NK-92 (cell line): ENCODE measurements around the gene SPTBN1.

ENCODE experiments used
- DNase-seq: peaks from one replicate; lab custom pipeline; 2025; ENCODE audit not compliant: unreplicated experiment; lab: John Stamatoyannopoulos, UW

The SPTBN1 gene

GRCh38 chr2:54603796-54604195, 147.7 kb downstream of the SPTBN1 start:
- no peak for DNase-seq

- no peak for DNase-seq
These were observed 148.7 kb downstream of the SPTBN1 start for GRCh38 chr2:54604871-54605270.

DNA sequence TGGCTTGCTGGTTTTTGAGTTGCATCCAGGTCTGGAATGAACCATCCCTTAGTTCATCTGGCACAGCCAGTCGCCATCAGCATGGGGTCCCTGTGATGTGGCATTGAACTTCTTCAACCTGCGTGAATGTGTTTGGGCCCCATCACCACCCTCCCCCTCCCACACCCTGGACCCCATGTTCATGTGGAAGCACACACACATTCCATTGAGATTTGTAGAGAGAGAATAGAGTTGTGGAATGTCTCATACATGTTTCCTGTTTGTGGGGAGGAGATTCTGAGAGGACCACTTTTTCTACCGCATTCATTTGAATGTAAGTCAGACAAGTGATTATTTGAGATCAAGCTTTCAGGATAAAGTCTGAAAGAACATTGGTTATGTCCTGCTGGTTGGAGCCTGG, 149.7 kb downstream of the SPTBN1 start:
- DNase-seq, result no peak

DNA sequence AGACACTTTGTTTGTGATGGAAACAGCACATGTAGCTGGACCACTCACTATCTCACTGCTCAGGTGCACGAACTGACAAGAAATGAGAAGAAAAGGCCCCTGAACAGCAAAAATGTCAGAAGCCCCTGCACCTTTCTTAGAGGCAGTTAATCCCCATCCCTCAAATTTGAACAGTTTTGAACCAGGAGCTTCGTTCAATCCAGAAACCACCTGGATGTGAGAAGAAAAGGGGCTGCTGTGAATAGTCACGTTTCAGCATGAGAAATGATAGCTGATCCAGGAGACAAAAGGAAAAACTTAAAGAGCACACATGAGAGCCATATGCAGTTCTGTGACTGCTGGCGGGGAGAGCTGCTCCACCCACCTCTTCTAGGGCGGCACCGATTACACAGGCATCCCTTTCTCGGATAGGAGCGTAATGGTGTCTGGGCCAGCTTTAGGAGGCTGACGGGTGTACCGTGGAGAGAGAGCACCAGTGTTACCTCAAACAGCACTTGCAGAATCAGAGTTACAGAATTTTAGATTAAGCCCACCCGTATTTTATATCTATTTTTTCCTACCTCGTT, 150.3 kb downstream of the SPTBN1 start:
- no peak for DNase-seq

DNA sequence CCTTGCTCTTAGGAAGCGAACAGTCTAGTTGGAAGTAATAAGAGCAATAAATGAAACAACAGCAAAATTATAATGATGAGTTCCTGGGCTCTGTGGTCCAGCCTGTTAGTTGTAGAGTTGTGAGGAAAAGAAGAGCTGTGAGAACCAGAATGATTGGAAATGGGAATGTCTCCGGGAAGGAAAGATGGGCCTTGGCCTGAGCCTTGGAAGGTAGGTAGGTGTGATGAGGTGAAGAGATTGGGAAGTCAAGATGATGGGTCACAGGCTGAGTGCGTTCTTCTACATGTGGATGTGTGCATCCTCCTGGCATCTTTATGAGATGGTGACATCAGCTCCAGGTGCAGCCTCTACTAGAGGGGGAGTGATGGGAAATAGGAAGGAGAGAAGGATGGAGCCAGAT, 152.1 kb downstream of the SPTBN1 start:
- no peak for DNase-seq

DNA sequence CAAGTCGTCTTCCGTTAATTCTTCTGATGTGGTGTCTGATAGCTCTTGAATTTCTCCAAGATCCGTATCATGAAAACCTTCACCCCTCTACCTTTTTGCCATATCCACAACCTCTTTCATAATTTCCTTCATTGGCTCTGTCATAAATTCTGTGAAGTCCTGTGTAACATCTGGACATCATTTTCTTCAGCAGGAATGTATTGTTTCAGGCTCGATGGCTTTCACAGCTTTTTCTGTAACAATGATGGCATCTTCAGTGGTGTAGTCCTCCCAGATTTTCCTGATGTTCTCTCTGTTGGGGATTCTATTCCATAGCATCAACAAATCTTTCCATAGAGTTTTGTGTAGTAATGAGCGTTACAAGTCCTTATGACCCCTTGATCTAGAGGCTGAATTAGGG, 153.1 kb downstream of the SPTBN1 start:
- DNase-seq, result no peak

DNA sequence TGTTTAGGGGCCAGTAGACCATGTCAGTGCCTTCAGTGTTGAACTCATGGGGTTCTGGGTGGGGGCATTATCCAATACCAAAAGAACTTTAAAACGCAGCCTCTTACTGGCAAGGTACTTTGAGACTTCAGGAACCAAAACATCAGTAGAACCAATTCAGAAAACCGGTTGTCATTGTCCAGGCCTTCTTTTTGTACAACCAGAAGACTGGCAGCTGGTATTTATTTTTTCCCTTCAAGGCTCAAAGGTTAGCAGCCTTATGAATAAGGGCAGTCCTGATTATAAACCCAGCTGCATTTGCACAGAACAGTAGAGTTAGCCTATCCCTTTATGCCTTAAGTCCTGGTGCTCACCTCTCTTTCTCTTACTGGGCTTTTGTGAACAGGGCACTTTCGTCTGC, 153.5 kb downstream of the SPTBN1 start:
- DNase-seq, result no peak

- no peak for DNase-seq
These were observed 154.6 kb downstream of the SPTBN1 start for GRCh38 chr2:54610700-54611099.

DNA sequence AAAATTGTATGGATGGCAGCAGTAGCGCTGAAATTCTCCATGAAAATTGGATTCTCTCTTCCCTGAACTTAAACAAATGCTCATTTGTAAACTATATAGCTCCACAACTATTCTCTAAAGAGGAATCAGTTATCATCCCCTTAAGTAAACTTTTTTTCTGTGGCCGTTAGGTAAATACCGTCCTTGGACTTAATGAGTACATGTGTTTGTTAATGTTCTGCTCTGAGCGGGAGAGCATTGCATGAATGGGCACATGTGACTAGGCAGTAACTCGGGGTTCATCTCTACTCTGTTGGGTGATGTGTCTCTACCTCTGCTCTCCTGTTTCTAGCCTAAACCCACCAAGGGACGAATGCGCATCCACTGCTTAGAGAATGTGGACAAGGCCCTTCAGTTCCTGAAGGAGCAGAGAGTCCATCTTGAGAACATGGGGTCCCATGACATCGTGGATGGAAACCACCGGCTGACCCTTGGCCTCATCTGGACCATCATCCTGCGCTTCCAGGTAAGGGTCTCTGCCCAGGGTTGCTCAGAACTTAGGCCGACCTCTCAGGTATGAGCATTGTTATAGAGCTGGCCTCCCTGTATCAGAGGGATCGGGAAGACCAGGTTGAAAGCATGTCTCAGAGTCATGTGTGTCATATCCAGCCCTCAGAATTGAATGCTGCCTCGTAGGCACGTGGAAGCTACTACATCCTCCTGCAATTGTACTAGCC, 155.9 kb downstream of the SPTBN1 start:
- DNase-seq, result no peak

DNA sequence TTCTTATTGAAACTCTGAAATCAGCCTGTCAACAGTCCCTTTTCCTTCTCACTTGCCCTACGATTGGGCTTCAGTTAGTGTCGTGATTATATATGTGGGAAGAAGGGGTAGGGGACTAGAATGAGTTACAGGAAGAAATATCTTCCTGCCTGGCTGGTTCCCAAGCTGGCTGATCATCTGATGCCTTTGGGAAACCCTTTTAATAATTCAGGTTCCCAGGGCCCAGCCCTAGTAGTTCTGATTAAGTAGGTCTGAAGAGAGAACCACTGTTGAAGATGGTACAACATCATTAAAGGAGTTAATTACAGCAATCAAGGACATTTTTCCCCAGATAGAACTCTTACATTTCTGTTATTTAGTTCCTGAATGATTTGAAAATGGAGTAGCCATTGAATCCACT, 157.3 kb downstream of the SPTBN1 start:
- DNase-seq, result no peak

GRCh38 chr2:54613794-54614257, 157.7 kb downstream of the SPTBN1 start:
- no peak for DNase-seq

DNA sequence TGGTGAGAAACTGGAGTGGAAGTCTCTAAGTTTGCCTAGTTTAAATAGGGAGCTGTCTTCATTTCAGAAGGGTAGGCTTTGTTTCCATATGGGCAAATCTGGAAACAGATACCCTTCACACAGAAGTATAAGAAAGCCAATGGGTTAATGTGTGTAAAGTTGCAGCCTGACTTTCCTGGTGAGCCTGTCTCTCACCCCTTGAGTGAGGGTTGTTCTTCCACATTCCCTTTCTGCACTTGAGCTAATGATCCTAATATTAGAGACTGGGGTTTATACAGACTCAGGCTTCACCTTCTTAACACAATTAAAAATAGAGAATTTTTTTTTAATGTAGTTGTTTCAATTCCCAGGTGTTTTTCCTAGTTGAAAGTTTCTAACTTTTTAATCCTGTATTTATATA, 158.7 kb downstream of the SPTBN1 start:
- no peak for DNase-seq

DNA sequence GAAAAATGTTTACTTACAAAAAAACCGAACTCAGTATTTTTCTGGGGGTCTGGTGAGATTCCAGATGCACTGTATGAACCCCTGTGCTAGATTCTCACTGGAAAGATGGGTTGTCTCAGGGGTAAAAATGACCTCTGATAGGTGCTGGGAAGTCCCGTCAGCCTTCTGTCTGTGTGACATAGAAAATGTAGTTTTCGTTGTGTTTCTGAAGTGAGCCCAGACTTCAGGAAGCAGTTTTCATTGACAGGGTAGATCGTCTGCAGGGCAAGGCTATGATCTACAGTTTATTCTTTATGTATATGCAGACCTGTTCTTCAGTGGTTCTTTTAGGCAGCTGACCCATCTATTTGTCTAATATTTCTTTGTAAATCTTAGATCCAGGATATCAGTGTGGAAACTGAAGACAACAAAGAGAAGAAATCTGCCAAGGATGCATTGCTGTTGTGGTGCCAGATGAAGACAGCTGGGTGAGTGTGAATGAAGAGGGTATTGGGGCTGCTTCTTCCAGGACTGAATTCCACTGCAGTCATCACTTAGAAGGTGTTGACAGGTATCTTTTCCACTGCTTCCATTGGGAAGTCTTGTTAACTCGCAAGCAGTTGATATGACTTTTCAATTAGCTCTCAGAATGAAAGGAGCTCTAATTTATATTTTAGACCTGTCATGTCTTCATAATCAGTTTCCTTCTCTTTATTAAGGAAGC, 159.9 kb downstream of the SPTBN1 start:
- no peak for DNase-seq

DNA sequence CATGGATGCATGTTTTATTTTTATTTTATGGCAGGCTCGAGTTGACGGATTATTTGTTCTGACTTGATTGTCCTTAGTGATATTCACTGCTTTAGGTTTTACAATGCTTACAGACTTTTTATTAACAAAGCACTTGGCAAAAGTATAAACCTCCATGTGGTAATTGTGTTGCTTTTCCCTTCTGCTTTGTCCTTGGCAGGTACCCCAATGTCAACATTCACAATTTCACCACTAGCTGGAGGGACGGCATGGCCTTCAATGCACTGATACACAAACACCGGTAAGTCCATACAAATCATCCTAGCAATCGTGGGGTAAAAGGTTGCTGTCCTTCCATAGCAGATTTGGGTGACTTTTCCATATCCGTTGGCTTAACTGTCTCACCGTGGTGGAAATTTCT, 161.3 kb downstream of the SPTBN1 start:
- DNase-seq, result no peak

- DNase-seq, result no peak
These were observed 162.8 kb downstream of the SPTBN1 start for GRCh38 chr2:54618646-54619565.

GRCh38 chr2:54619660-54620231, 163.6 kb downstream of the SPTBN1 start:
- no peak for DNase-seq

GRCh38 chr2:54620948-54621347, 164.8 kb downstream of the SPTBN1 start:
- DNase-seq, result no peak

GRCh38 chr2:54624591-54625071, 168.5 kb downstream of the SPTBN1 start:
- DNase-seq, result no peak

DNA sequence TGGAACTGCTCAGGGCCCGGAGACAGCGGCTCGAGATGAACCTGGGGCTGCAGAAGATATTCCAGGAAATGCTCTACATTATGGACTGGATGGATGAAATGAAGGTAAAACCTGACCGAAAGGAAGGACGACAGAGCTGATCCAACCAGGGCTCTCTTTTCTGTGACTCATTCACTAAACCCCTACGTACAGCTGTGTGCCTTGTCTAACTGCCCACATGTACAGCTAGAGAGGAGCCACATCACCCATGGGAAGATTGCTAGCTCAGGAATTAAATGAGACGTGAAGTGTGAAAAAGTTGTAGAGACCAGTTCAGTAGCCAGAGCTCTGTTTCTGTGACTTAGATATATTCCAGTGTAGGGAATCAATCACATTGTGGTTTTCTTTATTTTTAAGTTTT, 170.0 kb downstream of the SPTBN1 start:
- no peak for DNase-seq

DNA sequence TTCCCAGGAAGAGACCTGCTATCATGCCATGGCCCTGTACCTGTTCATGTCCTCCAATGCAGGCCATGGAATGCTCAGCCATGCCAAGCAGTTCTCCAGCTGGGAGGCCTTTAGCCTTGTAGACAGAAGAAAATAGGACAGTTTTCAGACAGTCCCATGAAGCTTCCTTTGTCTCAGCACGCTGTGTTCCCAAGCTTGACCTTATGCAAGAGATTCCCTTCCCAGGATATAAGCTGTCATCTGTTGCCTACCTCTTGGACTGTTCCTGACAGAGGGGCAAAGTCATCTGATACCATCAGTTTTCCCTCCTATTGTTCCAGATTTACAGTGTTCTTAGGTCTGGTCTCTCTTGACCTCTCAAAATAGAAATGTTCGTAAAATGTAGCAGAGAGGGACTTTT, 170.8 kb downstream of the SPTBN1 start:
- no peak for DNase-seq

DNA sequence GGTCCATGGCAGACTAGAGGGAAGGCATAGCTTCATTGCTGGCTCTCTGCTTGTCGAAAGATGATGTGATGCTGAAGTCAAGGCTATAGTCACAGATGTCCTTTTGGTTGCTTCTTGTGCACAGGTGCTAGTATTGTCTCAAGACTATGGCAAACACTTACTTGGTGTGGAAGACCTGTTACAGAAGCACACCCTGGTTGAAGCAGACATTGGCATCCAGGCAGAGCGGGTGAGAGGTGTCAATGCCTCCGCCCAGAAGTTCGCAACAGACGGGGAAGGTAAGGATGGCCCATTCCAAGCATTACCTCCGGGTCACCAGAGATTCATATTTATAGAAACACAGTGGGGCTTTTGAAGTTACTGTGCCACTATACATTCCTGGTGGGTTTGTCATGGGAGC, 171.8 kb downstream of the SPTBN1 start:
- no peak for DNase-seq
